H1 (cell line): ENCODE measurements around the gene MAGI2. TPM values are rescaled to one million over a fixed set of nuclear protein-coding genes. Genes with fewer than 3 reads are reported as not detected.

Source experiments
- MAFK ChIP-seq: IDR thresholded peaks from 2 replicates; pipeline ENCODE4 v1.6.1; 2012; ENCODE audit warnings: low read depth, mild to moderate bottlenecking, improper control_type of control experiment, low read length
- POLR2A ChIP-seq, 2 experiments: IDR thresholded peaks; 1 replicate in 1 of 2; 2 replicates in 1 of 2; pipeline ENCODE4 v1.6.1; 2011; ENCODE audit warnings: low read depth in 2 of 2, low read length in 2 of 2, mild to moderate bottlenecking in 2 of 2; ENCODE audit errors: control extremely low read depth in 1 of 2
- TAF1 ChIP-seq: IDR thresholded peaks from 2 replicates; pipeline ENCODE4 v1.6.1; 2011; ENCODE audit warnings: mild to moderate bottlenecking, low read depth, low read length
- polyA plus RNA-seq, 7 experiments: library from polyadenylated mRNA; depleted of rRNA in 3 of 7; stranded (reverse) in 5 of 7; unstranded in 2 of 7; fragments of >200 nt in 5 of 7; fragments of 200-250 nt in 2 of 7; gene quantifications; 1 replicate in 5 of 7; 2 replicates in 1 of 7; 4 replicates in 1 of 7; pipeline versions ENCODE4 v1.2.1 to v1.2.3, GENCODE V29; 2011 to 2013; ENCODE audit warnings: missing spikeins in 2 of 7, mixed read lengths in 2 of 7
- total RNA-seq: library from RNA; stranded (reverse); fragmentation: NEBNext Ultra II Directional; extraction: Animal tissue kit (Norgen Biotek cat#: 25700); gene quantifications from 2 replicates; pipeline ENCODE4 v1.2.1, GENCODE V29; 2021

The MAGI2 gene
- total and polyA plus RNA-seq, 2 of the 8 experiments (the other 6 are each of a cell fraction or from before 2014, with no cell fraction given), result 6.0 to 27.3 TPM

- TF ChIP-seq POLR2A (IDR thresholded peaks at IDR 0.05; ENCODE audit: control extremely low read depth in 1 of 2, low read depth in 2 of 2, low read length in 2 of 2) (no peak), TAF1 (no peak), MAFK (no peak)
These were observed 1342.1 kb downstream of the MAGI2 start (continued) for GRCh38 chr7:78111386-78111785.
